CD4-positive, alpha-beta T cell treated with Interleukin-4 for 1 hour (primary cell): Measurements from ENCODE around the gene TREML1.

Source experiments
- DNase-seq, 2 donors: peaks; one replicate each; pipeline ENCODE4 v3.0.0-alpha.2; 2020 to 2022

Gene TREML1

DNA sequence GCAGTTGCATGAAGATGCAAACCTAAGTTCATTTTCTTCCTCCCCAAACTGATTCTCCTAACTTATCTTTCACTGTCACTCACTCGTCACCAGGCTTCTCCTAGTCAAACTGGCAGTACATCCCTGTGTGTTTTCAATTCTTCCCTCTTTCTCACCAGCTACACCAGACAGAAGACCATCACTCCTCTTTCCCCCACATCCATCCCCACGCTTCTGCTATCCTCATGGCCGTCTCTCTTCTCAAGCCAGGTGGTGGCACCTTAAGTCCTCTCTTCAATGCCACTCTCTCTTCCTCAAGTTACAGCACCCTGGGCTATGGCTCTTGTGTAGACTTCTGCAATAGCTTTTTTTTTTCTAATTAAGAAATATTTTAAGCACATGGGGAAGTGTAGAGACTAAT lies 23.1 kb upstream of the TREML1 start:
- DNase-seq: no peak

DNA sequence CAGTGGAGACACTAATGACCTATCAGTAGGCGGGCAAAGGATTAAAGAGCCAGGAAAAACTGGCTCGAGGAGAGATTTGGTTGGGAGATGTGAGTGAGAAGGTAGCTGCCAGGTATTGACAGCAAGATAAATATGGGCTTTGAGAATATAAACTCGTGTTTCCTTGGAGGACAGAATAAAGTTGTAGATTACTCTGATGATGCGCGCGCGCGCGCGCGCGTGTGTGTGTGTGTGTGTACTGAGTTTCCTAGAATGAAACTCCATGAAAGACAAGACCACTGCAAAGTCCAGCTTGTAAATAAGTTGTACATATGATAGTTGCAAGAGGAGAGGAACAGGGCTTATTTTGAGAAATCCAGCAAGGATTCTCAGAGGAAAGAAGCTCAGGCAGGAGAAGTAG lies 22.0 kb upstream of the TREML1 start:
- no peak for DNase-seq

GRCh38 chr6:41175084-41175483 lies 20.9 kb upstream of the TREML1 start:
- no peak for DNase-seq

- DNase-seq: no peak
Measured at GRCh38 chr6:41174610-41175009, 20.5 kb upstream of the TREML1 start.

- no peak for DNase-seq
Measured at GRCh38 chr6:41171908-41172307, 17.8 kb upstream of the TREML1 start.

GRCh38 chr6:41170547-41171160 lies 16.5 kb upstream of the TREML1 start:
- no peak for DNase-seq

DNA sequence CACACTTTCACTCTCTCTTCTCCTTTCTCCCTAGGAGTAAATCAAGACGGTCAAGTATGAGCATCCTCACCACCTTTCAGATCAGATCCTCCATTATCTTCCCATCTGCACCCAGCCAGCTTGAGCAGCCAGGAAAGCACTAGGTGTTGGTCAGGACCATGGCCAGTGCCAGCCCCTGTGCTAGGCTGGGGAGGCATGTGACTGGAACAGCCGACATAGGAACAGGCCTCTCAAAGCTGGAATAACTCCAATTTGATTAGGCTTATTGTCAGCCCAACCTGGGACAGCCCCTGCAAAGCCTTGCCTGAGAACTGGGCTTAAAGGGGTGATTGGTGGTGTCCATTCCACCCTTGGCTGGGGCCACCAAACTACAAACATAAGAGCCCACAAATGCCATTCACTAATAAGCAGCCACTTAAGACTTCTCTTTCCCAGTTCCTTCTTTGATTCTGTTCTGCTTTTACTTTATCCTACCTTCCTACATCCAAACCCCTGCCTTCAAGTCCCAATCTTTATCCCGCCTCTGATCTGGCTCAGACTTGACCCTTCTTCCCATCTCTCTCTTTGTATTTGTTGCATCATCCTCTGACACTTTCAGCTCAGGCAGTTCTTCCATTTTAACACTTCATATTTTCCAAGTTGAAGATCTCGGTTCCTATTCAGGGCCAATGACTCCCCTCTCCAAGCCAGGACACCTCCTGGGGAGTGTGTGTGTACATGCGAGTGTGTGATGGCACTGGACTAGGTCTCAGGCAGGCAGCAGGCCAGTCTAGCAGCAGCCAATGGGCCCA lies 13.2 kb upstream of the TREML1 start:
- no peak for DNase-seq

DNA sequence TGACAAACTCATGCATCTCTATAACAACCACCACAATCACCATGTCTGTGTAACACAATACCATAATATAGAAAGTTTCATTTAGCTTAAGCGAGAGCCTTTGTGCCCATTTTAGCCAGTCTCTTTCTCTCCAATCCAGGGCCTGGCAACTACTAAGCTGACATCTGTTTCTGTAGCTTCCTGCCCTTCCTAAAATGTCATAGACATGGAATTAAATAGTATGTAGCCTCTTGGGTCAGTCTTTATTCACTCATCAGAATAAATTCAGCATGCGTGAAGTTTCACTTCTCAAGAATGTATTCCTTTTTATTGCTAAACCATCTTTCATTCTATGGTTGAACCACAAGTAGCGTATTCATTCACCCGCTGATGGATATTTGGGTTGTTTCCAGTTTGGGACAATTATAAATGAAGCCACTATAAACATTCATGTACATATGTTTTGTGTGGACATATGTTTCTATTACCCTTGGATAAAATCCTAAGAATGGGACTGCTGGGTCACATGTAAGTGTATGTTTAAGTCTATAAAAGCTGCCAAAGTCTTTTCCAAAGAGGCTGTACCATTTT lies 10.5 kb upstream of the TREML1 start:
- DNase-seq: no peak

GRCh38 chr6:41163419-41163717 lies 9.2 kb upstream of the TREML1 start:
- DNase-seq: no peak

DNA sequence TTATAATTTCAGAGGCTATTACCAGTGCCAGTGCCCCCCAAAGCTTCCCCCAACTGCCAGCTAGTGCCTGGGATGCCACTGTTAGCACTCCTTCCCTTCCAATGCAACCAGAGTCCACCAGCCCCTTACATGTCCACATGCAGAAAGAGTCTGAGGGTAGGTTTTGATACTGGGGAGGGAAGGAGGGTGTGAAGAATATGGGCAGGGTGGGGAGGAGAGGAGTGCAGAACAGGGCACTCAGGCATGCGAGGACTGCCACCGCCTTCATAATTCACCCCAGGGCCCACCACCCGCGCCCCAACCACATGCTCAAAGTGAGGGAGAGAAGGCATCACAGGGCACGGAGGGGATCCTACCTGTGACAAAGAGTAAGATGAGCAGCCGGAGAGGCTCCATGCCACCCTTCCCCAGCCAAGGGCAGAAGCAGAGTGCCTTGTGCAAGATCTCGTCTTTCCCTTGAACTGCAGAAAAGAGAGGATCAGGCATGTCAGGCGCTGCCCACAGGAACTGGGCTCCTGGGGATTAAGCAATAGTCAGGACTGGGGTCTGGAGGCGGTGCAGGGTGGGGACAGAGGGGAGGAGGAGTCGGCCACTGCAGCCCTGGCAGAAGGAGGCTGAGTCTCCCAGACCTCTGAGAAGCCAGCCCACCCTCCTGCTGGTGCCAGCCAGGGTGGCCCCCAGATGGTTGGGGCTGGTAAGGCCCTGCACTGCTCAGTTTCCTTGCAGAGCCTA lies 8.7 kb upstream of the TREML1 start, which contains the start of gene TREM2:
Gene TREM2 (minus strand): TSS at position 430 of the 732 bp plus-strand sequence. CDS start 34 bp downstream, at position 396.
- DNase-seq: no peak

GRCh38 chr6:41161851-41162552 lies 7.9 kb upstream of the TREML1 start:
- DNase-seq: no peak

DNA sequence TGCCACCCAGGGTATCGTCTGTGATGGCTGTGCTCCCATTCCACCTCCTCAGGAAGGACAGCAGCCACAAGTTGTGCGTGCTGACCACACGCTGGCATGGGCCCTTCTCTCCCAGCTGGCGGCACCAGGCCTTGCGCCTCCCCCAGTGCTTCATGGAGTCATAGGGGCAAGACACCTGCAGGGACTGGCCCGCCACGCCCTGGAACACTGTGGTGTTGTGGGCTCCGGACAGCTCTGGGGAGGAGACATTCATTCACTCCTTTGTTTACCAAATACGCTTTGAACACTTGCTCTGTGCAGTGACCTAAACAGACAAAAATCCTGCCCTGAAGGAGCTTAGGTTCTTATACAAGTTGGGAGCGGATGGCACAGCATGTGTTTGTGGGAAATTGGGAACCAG lies 7.2 kb upstream of the TREML1 start:
- DNase-seq: no peak

DNA sequence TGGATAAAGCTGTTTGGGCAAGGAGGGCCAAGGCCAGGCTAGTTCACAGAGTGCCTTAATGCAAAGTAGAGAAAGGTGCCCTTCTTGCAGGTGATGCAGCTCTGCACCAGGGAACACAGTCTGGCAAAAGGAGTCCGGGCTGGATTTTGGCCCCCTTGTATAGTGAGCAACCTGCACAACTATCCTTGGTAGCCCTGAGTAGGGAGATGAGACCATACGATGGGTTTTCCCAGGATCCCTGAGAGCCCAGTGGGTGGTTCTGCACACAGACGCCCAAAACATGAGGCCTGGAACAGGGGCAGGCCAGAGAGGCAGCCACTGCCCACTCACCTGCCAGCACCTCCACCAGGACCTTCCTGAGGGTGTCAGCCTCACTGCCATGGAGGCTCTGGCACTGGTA lies 6.8 kb upstream of the TREML1 start:
- DNase-seq: no peak

DNA sequence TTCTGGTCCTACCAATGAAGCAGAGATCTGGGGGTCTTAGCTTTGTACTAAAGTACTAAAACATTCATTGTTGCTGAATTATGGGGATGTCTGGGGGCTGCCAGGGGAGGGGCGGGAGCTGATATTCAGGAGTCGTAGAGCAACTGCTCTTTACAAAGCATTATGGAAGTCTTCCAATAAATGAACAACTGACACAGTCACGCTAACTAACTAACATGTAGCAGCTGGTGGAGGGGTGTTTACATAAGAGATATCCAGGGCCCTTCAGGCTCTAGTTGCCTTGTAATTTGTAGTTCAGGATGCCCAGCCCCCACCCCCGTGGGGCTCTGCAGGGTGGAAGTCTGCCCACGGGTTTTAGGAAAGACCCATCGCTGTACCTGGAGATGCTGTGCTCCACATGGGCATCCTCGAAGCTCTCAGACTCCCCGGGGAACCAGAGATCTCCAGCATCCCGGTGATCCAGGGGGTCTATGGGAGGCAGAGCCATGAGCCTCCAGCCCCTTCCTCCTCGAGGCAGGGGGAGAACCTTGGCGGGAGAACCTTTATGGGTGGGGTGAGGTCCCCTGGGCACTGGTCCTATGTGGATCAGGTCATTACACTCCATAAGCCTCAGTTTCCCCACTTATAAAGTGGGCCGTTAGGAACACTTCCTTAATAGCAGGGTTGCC lies 5.4 kb upstream of the TREML1 start:
- DNase-seq: no peak

GRCh38 chr6:41157323-41157722 lies 3.2 kb upstream of the TREML1 start:
- DNase-seq: peak in 1 of 2 donors; percentile 47

GRCh38 chr6:41156771-41157170 lies 2.6 kb upstream of the TREML1 start:
- DNase-seq: no peak

DNA sequence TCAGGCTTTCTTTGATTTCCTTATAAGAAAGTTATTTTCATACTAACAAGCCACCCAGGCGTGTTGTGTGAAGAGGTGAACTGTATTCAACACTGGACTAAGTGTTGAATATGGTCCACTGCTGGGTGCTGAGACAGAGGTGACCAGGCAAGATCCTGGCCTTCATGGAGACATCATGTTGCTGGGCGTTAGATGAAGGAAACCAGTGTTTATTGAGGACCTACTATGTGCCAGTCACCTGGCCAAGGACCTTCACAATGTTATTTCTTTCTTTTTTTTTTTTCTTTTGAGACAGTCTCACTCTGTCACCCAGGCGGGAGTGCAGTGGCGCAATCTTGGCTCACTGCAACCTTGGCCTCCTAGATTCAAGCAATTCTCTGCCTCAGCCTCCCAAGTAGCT lies 1.9 kb upstream of the TREML1 start:
- no peak for DNase-seq

GRCh38 chr6:41155132-41155805 lies 1.1 kb upstream of the TREML1 start:
- DNase-seq: no peak

- DNase-seq: no peak
Measured at GRCh38 chr6:41153451-41153850, 696 bp downstream of the TREML1 start.

DNA sequence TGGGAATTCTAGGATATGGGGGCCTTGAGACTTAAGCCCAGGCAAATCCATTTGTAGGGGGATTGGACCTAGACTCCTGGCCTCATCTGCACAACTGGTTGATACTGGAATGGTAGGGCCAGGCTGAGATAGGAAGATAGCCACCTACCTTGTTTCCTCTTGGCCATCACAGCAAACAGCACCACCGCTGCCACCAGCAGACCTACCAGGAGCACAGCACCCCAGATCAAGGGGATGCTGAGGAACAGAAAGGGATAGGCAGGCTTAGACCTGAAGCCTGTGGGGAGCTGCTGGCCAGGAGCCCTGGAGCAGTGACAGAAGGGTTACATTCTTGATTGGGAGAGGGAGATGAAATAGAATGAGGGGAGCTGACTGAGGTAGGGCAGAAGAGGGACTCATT lies 3.5 kb downstream of the TREML1 start:
- no peak for DNase-seq

GRCh38 chr6:41147917-41148316 lies 6.2 kb downstream of the TREML1 start:
- no peak for DNase-seq

GRCh38 chr6:41136911-41137310 lies 17.2 kb downstream of the TREML1 start:
- DNase-seq: no peak
